MG63 (cell line): ENCODE data around the gene VWC2L. TPM values are rescaled to one million over a fixed set of nuclear protein-coding genes. Genes with fewer than 3 reads are reported as not detected.
A peak's percentile ranks its signal among the peaks of the same experiment; 100 is the strongest.

Source experiments
- DNase-seq: peaks from one replicate; pipeline ENCODE4 v3.0.0-alpha.2; 2020
- H3K27me3 ChIP-seq: fragments of 250-450 bp; sonication (Bioruptor Pico); 2 replicates; pipeline ENCODE4 v1.5.1; 2020; ENCODE audit warnings: mild to moderate bottlenecking, moderate library complexity
- H3K36me3 ChIP-seq: fragments of 250-450 bp; sonication (Bioruptor Pico); 2 replicates; pipeline ENCODE4 v1.5.1; 2020; ENCODE audit warnings: mild to moderate bottlenecking, moderate library complexity
- H3K4me3 ChIP-seq: fragments of 250-450 bp; sonication (Bioruptor Pico); 2 replicates; pipeline ENCODE4 v1.5.1; 2020; ENCODE audit warnings: mild to moderate bottlenecking, moderate library complexity
- H3K9me3 ChIP-seq: fragments of 250-450 bp; sonication (Bioruptor Pico); 2 replicates; pipeline ENCODE4 v1.5.1; 2020; ENCODE audit warnings: mild to moderate bottlenecking, moderate library complexity
- total RNA-seq: library from RNA; depleted of rRNA; stranded (reverse); fragments of >200 nt; shearing (Covaris generic); gene quantifications from 2 replicates; pipeline ENCODE4 v1.2.3, GENCODE V29; 2014; ENCODE audit warnings: low replicate concordance

The VWC2L gene
- total RNA-seq, 1 experiment from 2014 or later, result not detected

DNA sequence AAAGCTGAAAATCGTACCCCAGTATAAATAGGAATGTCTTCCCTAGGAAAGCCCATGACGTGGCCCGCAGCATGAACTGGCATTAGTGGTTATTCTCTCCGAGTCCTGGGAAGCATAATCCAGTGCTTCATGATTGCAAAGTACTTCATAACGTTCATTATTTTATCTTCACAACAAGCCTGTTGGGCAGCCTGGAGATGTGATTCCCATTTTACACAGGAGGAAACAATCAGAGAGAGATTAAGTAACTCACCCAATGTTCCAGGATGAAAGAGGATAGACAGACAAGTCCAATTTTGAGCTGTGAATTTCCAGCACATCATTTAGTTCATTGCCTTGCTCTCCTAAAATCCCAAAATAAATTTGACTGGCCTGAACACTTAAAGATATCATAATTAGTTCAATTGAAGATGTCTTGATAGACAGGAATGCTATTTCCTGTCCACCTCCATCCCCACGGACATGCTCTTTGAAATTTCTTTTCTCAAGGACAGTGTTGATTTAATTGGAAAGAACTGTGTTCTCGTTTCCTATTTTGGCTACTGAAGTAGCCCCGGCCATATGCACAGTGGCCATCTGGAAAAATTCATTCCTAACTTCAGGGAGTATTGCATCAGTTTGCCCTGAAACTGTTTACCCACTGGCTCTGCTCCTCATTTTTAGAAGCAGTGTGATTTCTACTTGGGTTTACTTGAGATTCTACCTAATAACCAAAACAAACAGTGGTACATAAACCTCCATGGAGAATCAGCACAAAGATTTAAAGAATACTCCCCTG is 93.9 kb downstream of the VWC2L start:
- H3K36me3 ChIP-seq, result no peaks in the 10 kb centered on the region
- H3K4me3 ChIP-seq, result no peak overlapping the region
- H3K27me3 ChIP-seq, result no peaks in the 10 kb centered on the region
- no peak for DNase-seq
- no peaks in the 10 kb centered on the region for H3K9me3 ChIP-seq

DNA sequence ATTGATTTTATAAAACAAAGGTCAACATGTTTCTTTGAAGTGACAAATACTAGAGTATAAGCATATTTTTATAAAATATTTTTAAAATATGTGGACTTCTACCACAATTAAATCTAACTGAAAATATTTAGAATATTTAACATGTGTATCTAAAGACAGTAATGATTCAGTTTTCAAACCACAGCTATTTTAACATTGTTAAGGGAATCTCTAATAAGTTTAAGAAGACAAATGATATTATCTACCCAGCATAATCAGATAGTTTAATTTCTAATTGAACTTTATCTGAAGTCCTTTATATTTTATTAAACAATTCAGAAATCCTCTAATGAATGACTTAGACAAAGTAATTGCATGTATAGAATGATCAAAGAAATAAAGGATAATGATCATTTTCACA is 96.2 kb downstream of the VWC2L start:
- no peak overlapping the region for H3K4me3 ChIP-seq
- no peak for DNase-seq
- H3K36me3 ChIP-seq, result no peaks in the 10 kb centered on the region
- no peaks in the 10 kb centered on the region for H3K27me3 ChIP-seq
- H3K9me3 ChIP-seq, result no peaks in the 10 kb centered on the region

DNA sequence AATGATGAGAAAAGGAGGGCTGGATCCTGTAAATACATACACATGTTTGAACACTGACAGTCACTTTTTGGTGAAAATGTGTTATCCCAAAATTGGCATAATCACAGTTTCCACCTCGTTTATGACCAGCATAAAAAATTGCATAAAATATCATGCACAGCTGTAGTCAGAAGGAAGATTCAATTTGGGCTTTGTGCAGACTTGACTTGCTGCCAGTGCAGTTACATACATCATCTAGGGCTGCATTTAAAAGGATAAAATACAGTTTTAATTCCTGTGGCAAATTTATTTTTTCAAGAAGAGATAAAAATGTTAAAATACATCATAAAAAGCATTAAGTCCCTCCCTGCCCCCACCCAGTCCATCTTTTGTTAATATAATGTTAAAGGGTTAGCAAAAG is 103.8 kb downstream of the VWC2L start:
- no peaks in the 10 kb centered on the region for H3K36me3 ChIP-seq
- DNase-seq, result no peak
- H3K4me3 ChIP-seq, result no peak overlapping the region
- no peaks in the 10 kb centered on the region for H3K27me3 ChIP-seq
- H3K9me3 ChIP-seq, result no peaks in the 10 kb centered on the region

DNA sequence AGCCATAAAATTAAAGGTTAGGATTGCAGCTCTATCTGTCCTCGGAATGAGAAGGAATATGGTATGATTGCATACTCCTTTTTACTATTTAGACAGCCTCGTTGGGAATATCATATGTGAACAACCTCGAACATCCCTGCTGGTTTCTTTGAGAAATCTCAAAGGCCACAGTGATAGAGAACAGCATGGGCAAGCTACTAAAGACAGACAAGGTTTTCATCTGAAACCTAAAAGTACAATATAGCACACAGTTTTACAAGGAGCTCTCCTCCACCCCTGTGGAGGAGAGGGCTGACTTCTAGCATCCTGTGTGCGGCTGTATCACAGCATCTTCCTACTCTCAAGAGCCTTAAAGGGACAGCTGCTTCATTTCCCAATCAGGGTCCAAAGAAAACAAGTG is 104.3 kb downstream of the VWC2L start:
- DNase-seq, result no peak
- Histone ChIP-seq H3K9me3 (no peaks in the 10 kb centered on the region), H3K27me3 (no peaks in the 10 kb centered on the region), H3K36me3 (no peaks in the 10 kb centered on the region), H3K4me3 (no peak overlapping the region)

DNA sequence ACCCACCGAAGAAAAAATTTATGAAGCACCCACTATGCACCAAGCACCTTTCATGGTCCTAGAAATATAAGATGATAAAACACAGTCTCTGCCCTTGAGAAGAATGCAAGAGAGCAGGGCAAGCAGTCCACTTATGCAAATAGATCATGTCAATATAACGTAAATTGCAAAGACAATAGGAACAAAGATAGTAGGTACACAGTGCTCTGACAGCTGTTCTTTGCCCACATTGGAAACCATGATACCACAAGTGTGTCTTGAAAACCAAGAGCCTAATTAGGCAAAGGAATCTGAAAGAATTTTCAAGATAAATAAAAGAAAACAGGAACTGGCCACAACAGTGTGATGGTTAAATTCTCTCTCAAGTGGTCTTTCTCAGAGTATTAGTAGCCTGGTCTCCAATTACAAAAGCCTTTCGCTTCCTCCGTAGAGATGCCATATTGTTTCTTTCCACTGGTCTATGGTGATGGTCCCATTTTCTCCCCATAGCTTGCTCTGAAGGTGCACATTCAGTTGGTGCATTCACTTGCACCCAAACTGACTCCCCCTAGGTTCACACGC is 108.5 kb downstream of the VWC2L start:
- H3K9me3 ChIP-seq, result no peaks in the 10 kb centered on the region
- H3K36me3 ChIP-seq, result no peaks in the 10 kb centered on the region
- no peak for DNase-seq
- H3K4me3 ChIP-seq, result no peak overlapping the region
- H3K27me3 ChIP-seq, result no peaks in the 10 kb centered on the region

DNA sequence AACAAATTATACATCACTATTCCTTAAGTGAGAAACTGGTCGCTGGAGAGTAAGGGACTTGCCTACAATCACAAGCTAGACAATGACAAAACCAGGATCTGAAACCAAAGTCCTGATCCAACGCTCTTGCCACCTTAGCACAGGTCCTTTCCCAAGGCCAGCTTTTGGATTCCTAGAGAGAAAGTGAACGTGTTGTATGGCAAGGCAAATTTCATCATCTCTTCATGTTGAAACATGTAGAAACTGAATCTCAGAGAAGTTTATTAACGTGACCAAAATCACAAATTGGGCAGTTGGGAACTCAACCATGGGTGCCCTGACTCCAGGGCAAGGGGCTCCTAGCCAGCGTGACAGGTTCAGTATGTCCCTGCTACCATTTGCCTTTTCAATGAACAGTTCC is 118.2 kb downstream of the VWC2L start:
- H3K9me3 ChIP-seq, result no peaks in the 10 kb centered on the region
- DNase-seq, result no peak
- H3K27me3 ChIP-seq, result no peaks in the 10 kb centered on the region
- no peaks in the 10 kb centered on the region for H3K36me3 ChIP-seq
- no peak overlapping the region for H3K4me3 ChIP-seq

DNA sequence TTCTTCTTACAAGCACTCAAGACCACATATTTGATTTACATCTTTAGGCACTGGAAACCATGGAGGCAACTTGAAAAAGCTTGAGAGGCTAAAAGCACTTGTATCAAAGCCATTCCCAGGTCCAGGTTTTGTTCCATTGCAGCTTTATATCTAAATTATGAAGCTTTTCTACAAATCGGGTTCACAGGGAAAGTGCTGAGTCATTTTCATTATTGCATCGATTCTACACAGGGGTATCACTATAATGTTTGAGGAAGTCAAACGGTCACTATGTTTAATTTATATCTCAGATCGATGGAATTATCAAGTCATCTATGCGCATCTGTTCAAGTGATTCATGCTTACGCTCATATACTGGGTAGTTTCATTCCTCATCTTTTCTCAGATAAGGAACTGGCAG is 118.7 kb downstream of the VWC2L start:
- DNase-seq, result no peak
- no peaks in the 10 kb centered on the region for H3K27me3 ChIP-seq
- H3K36me3 ChIP-seq, result no peaks in the 10 kb centered on the region
- H3K4me3 ChIP-seq, result no peak overlapping the region
- H3K9me3 ChIP-seq, result no peaks in the 10 kb centered on the region

DNA sequence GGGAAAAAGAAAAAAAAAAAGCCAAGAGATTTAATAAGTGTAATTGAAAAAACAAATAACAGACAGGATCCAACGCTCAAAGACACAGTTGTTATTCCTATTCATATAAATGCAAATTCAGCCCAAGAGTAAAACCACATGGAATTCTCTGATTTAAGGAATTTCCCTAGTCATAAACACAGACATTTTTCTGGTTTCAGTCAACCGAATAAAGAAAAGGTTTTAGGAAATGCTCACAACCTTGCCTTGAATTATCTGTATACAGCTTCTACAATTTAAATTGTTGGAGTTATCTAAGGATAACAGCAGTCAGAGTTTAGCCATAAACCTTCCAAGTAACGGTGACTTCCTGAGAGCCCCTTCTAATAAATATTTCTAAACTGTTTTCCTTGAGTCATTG is 122.7 kb downstream of the VWC2L start:
- H3K27me3 ChIP-seq, result no peaks in the 10 kb centered on the region
- H3K4me3 ChIP-seq, result no peak overlapping the region
- DNase-seq, result no peak
- H3K36me3 ChIP-seq, result no peaks in the 10 kb centered on the region
- H3K9me3 ChIP-seq, result no peaks in the 10 kb centered on the region

DNA sequence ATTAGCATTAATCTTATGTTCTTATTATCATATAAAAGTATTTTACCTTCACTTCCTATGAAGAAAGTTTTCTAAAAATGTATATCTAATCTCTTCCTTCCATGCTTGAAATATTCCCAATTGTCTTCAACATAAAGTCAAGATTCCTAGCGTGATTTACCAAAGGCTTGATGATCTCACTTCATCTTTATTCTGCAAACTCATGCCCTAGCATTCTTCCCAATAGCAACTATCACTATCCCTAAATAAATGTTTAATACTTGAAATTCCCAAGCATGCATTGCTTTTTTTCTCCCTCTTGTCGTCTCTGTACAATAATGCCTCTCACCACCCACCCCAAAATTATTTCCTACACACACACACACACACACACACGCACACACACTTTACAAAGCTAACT is 125.8 kb downstream of the VWC2L start:
- H3K9me3 ChIP-seq, result no peaks in the 10 kb centered on the region
- no peak overlapping the region for H3K4me3 ChIP-seq
- no peak for DNase-seq
- H3K27me3 ChIP-seq, result no peaks in the 10 kb centered on the region
- H3K36me3 ChIP-seq, result no peaks in the 10 kb centered on the region

DNA sequence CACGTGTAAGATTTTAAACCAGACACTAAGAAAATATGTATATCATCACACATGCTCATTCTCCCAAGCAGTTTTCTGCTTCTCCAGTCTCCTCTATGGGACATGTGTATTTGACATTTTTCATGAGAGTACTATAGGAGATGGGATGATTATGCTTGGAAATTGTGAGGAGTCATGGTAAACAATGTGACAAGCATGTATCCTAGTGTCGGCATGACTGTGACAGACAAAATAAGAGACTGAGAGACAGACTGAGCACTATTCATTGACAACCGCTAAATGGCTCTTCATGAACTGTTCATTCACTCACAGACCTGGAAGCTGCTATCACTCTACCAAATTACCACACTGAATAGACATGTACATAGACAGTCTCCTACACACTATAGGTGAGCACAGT is 127.1 kb downstream of the VWC2L start:
- H3K27me3 ChIP-seq, result no peaks in the 10 kb centered on the region
- no peaks in the 10 kb centered on the region for H3K36me3 ChIP-seq
- no peak for DNase-seq
- H3K9me3 ChIP-seq, result no peaks in the 10 kb centered on the region
- no peak overlapping the region for H3K4me3 ChIP-seq

DNA sequence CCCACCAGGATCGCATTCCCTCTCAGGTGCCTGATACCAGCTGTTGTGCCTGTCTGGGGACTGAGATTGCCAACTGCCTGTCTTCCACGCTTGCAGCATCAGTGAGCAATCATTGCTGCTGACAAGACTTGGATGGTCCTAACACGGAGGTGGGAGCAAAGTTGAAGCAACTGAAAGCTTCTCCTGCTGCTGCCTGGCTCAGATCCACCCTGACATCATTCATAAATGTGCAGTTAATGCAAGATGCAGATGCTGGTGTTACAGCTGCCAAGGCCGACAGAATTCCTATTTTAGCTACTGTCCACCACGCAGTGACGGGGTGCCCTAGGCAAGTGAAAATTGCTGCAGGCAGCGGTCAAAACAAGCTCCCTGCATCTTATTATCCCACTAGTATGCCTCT is 131.4 kb downstream of the VWC2L start:
- DNase-seq, result peak; percentile 53
- Histone ChIP-seq H3K27me3 (no peaks in the 10 kb centered on the region), H3K4me3 (no peak overlapping the region), H3K36me3 (no peaks in the 10 kb centered on the region), H3K9me3 (no peaks in the 10 kb centered on the region)

DNA sequence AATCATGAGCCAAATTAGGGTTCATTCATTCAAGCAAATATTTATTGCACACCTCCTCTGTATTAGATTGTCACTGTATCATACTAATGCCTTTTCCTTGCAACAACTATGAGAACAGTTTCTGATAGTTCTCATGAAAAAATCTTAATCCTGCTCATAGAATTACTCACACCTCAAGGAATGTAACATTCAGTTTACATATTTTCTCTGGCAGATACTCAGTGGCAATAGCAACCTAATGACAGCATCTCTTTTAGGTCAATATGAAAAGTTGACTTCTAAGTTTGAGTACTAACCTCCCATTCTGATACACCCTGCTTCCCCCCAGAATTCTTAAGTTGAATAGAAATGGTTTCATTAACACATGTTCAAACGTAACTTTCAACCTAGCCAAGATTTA is 132.0 kb downstream of the VWC2L start:
- DNase-seq, result no peak
- Histone ChIP-seq H3K4me3 (no peak overlapping the region), H3K36me3 (no peaks in the 10 kb centered on the region), H3K9me3 (no peaks in the 10 kb centered on the region), H3K27me3 (no peaks in the 10 kb centered on the region)

DNA sequence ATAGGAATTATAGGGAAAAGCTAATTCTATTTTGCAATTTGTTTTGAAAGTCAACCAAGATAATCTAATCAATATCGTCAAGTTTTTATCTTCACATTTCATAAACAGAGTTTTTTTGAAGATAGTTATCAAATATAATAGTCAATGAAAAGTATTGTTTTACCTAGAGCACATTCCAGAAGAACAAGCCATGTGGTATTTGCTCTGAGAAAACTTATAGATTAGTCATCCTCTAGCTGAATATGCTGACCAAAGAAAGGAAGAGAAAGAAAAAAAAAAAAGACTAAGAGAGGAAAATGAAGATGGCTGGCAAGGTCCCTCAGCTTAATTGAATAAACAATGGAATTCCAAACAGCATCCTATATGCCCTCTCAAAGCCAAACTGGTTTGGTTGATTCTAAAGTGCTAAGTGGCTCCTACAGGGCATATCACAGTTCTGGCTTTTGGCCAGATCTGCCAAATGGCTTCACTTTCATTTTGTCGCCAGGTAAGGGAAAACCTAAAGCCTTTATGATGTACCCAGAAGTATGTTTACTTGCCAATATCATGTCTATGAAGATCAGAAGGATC is 132.6 kb downstream of the VWC2L start:
- DNase-seq, result no peak
- H3K9me3 ChIP-seq, result no peaks in the 10 kb centered on the region
- no peak overlapping the region for H3K4me3 ChIP-seq
- H3K27me3 ChIP-seq, result no peaks in the 10 kb centered on the region
- H3K36me3 ChIP-seq, result no peaks in the 10 kb centered on the region

DNA sequence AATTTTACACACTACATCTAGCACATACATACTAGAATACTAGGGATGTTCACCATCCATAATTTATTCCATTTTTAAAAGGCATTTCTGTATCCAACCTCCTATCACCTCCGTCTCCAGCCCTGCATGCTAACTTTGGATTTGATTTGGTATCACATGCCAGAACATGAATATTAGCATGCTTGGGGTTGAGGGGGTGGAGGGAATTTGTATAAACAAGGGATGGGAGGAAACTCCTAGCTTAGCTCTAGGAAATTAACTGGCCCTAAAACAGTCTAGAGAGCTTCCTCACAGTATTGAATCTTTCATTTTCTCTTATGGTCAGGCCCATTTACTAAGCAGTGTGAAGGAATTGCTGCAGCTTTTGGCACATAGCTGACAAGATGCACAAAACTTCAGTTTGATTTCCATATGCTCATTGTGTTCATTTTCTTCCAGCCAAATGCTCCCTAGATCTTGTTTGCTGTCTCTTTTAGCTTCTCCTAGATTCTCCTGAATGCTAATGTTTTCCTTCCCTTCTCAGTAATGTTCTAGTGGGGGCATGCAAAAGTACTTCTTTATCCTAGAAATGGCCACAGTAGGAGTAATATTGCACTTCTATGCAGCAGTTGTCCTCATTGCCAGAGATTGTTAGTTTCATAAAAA is 135.2 kb downstream of the VWC2L start:
- Histone ChIP-seq H3K36me3 (no peaks in the 10 kb centered on the region), H3K27me3 (no peaks in the 10 kb centered on the region), H3K9me3 (no peaks in the 10 kb centered on the region), H3K4me3 (no peak overlapping the region)
- DNase-seq, result no peak

DNA sequence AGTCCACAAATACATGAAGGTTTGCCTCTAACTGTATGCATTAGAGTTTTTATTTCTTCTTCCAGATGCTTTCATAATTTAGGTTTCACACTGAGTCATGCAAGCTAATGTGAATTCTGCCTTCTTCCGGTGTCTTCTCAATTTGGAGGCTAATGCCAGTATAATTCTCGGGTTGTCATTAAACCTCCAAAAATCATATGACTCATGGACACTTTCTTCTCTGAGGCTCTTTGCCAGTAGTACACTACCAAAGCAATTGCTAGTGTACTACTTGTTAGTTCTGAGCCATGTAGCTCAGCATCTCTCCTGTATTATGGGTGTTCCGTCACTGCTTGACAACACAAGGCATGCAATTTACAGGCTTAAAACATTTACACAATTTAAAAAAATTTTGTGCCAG is 137.1 kb downstream of the VWC2L start:
- Histone ChIP-seq H3K36me3 (no peaks in the 10 kb centered on the region), H3K4me3 (no peak overlapping the region), H3K27me3 (no peaks in the 10 kb centered on the region), H3K9me3 (no peaks in the 10 kb centered on the region)
- peak; percentile 8 for DNase-seq

DNA sequence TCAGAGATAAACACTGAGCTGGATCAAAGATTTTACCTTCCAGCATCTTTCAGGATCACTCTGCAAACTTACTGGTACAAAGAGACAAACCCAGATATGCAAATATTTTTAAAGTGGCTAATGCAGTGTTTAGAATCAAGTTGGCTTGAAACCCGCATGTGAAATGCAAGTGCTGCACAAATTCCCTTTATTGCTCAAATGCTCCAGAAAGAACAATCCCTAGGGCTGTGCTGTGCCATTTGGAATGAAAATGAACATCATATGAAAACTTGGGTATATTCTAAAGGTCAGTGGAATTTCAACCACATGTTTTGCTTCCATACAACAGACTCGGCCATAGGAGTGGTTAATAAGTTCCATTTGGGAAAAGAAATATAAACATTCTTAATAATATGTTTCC is 139.1 kb downstream of the VWC2L start:
- H3K9me3 ChIP-seq, result no peaks in the 10 kb centered on the region
- no peaks in the 10 kb centered on the region for H3K27me3 ChIP-seq
- no peak for DNase-seq
- H3K36me3 ChIP-seq, result no peaks in the 10 kb centered on the region
- no peak overlapping the region for H3K4me3 ChIP-seq

DNA sequence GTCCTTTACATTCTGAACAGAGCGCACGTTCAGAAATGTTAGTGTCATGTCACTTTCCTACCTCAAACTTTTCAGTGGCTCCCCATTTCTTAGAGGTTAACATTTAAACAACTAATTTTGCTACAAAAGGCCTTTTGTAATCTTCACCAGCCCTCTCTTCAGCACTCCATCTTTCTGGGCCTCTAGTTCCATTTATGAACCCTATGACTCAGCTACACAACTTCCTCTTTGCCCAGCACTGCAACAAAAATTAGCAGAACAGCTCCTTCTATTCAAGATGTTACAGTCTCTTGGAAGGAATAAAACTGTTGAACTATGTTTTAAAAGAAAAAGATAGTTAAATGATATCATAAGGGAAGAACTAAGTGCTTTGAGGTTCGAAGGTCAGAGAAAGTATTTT is 139.9 kb downstream of the VWC2L start:
- no peaks in the 10 kb centered on the region for H3K27me3 ChIP-seq
- no peaks in the 10 kb centered on the region for H3K9me3 ChIP-seq
- H3K36me3 ChIP-seq, result no peaks in the 10 kb centered on the region
- DNase-seq, result no peak
- H3K4me3 ChIP-seq, result no peak overlapping the region

DNA sequence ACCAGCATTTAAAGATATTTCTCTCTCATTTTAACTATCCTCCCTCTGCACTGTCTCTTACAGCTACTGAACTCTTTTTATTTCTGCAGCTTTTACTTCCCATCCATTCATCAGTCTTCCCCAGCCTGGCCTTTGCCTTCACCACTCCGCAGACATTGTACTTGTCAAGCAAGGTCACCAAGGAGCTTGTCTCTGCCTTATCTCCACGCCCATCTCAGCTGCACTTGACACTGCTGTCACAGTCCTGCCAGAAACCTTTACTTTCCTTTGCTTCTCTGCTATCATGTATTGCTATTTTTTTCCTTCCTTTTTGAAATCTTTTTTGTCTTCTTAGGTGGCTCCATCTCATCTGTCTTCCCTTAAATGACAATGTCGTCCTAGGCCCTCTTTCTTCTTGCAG is 147.0 kb downstream of the VWC2L start:
- Histone ChIP-seq H3K4me3 (no peak overlapping the region), H3K36me3 (no peaks in the 10 kb centered on the region), H3K9me3 (no peaks in the 10 kb centered on the region), H3K27me3 (no peaks in the 10 kb centered on the region)
- no peak for DNase-seq
